RPMI7951 (cell line): ENCODE data around the gene CUEDC1. TPM values are rescaled to one million over a fixed set of nuclear protein-coding genes. Genes with fewer than 3 reads are reported as not detected.
A peak's percentile ranks its signal among the peaks of the same experiment; 100 is the strongest.

Experiments
- DNase-seq: peaks from one replicate; pipeline ENCODE4 v3.0.0-alpha.2; 2012; ENCODE audit warnings: low read depth
- total RNA-seq: library from RNA; depleted of rRNA; stranded (reverse); fragments of >200 nt; shearing (Covaris generic); gene quantifications from 2 replicates; pipeline ENCODE4 v1.2.3, GENCODE V29; 2014

Gene CUEDC1
- total RNA-seq, 1 experiment from 2014 or later: 6.6 TPM

DNA sequence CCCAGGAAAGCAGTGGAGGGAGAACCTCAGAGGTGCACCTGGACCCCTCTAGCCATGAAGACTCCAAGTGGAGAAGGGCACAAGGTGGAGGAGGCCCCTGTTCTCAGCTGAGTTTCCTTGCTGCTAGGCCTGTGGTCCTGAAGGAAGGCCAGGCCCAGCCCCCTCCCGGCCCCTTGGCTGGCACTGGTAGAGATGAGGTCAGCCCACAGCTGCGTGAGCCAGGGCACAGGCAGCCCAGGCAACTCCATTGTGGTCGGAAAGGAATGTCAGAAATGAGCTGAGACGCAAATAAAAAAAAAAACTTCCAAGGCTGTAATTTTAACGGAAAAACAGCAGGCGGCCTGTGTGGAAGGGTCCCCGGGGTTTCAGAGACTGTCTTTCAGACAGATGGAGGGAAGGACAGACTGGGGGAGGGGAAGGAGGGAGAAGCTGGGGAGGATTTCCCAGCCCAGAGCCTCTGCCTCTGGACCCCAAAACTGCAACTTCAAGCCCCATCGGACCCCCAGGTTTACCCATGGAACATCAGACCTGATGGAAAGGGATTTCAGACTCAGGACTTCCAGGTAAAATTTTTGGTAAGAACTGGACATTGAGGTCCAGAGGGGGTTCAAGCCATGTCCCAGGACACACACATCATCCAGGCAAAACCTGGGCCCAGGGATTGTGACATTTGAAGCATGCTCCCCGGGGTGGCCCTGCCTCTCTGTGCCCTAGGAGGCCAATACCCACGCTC, 79.8 kb downstream of the CUEDC1 start:
- DNase-seq: peak; percentile 97

GRCh38 chr17:57874434-57875289, 80.5 kb downstream of the CUEDC1 start:
- DNase-seq: peak; percentile 97

- no peak for DNase-seq
Measured at GRCh38 chr17:57874058-57874419, 81.2 kb downstream of the CUEDC1 start.

GRCh38 chr17:57873261-57874057, 81.8 kb downstream of the CUEDC1 start:
- no peak for DNase-seq

GRCh38 chr17:57872536-57872935, 82.7 kb downstream of the CUEDC1 start:
- no peak for DNase-seq

GRCh38 chr17:57871863-57872262, 83.3 kb downstream of the CUEDC1 start:
- no peak for DNase-seq

DNA sequence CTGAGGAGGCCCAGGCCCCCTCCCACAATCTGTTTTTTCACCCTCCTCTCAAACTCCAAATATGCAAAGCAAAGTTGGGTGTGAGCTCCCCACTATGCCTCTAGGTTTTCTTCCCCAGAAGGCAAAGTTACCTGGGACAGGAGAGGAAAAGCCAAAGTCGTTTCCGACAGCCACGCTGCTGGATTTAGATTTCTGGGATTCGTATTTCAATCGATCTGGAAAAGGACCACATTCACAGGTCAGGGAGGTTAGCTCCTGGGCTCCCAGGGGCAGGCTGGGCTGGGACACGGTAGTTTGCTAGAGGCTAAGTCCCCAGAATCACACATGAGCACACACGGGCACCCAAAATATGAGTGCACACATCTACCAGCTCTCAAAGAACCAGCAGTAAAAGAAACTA, 84.1 kb downstream of the CUEDC1 start:
- DNase-seq: no peak

GRCh38 chr17:57870283-57870635, 85.0 kb downstream of the CUEDC1 start:
- peak; percentile 51 for DNase-seq

DNA sequence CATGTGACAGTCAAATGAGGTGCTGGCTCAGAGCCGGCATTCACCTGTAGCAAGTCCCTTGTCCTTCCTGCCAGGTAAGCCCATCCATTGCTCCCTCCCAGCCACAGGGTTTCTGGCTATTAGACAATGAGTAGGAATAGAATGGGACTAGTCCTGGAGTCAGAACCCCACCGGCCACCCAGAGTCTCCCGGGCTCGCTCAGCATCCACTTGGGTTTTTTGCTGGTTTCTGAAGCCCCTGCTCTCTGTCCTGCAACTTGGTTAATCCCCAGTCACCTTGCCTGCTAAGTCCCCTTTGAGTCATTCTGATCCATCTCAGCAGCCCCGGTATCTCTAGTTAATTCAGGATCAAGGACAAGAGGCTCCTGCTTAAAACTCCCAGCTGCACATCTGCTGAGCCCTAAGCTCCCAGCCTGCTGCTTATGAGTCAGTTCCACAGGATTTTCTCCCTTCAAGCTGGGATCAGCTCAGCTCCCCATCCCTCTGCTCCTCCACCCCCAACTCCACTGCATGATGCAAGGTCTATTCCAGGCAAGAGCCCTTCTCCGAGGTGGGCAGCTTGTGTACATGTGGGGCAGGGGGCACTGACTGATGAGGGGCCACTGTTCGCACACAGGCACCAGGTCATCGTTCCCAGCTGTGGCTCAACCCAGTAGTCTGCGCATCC, 85.5 kb downstream of the CUEDC1 start:
- peak; percentile 90 for DNase-seq

GRCh38 chr17:57868910-57869616, 86.1 kb downstream of the CUEDC1 start:
- DNase-seq: no peak

DNA sequence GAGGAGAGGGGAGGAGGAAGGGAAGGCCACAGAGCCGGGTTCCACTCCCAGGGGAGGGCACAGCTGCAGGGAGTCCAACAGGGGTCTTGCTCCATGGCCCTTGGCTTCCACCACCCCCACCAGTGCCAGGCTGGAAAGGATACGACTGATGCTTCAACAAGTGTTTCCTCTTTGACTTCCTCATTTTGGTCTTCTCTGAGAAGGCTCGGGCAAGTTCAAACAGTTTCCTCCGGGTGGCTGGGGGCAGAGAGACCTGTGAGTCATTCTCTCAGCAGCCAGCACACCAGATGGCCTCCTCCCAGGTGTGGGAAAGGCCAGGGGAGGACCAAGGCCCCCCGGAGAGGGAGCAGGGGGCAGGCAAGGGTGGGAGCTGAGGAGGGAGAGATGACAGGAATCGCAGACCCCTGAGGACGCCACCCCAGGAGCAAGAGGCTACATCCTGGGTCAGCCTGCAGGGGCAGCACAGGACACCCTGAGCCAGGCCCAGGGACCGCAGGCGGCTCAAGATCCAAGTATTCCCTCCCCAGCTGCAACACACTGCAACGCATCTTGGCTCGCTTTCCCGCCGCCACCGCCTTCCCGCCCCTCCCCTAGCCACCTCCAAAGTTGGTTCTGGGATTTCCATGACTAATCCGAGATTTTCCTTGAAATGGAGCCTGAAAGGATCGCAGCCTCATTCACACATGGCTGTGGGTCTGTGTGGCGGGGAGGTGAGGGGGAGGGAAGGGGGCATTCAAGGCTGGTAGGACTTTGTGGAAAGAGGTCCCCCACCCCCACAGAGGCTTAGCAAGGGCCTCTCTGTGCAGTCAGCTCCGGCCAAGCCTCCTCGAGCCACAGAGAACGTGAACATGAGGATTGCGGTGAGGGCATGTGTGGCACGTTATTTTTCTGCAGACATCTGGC, 87.0 kb downstream of the CUEDC1 start:
- peak; percentile 96 for DNase-seq

DNA sequence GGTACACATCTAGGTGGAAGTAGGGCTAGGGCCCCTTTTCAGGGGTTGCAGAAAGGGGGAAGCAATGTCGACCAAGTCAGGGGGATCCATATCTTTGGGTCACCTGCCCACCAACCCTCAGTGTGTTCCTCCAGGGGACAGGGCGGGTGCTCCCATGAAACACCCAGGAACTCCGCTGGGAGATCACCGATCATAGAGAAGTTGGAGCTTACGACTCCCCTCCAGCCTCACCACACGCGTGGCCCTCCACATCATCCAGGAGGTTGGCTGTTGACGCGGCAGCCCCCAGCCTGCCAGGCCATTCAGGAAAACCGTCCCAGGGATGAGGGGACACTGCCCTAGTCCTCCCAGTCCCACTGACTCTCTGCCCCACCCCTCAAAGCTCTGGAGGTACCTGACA, 88.1 kb downstream of the CUEDC1 start:
- DNase-seq: no peak

GRCh38 chr17:57866723-57867122, 88.5 kb downstream of the CUEDC1 start:
- DNase-seq: no peak

GRCh38 chr17:57866319-57866718, 88.9 kb downstream of the CUEDC1 start:
- DNase-seq: no peak

GRCh38 chr17:57864273-57864672, 90.9 kb downstream of the CUEDC1 start:
- no peak for DNase-seq

DNA sequence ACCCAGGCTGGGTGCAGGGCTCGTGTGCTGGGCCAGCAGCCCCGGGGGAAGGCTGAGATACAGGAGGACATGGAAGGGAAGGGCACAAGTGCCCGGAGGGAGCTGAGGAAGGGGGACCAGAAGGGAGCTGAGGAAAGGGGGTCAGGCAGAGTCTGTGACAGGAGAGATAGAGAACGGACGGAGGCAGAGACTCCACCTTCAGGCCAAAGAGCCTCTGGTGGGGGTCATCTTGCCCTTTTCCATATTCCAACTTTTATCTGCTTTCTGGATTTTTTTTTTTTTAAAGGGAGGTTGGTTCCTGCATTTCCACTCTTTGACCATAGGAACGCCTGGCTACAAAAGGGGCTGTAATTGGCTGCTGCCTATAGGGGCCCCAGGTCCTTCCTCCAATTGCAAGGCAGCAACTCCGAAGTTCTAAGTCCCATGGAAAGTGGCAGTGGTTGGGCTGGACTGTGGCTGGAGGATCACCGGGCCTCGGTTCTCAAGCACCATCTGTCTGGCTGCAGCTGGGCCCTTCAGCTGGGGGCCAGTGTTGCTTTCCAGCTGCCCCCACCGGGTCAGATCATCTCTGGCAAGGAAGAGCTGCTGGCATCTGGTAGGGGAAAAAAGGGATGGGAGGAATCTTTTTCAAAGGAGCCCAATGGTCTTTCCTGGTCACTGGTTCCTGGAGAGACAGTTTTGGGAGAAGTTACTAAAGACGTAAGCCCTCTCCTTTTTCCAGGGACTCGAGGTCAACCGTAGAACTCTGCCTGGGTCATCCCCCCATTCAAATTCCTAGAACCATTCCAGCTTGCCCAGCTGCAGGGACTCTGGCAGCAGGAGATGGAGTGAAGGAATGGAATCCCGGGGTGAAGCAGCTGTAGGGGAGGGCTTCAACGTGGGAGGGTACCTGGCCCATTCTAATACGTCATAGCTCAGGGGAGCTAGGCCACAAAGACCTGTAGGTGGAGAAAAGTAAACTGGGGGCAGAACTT, 92.2 kb downstream of the CUEDC1 start:
- DNase-seq: no peak

DNA sequence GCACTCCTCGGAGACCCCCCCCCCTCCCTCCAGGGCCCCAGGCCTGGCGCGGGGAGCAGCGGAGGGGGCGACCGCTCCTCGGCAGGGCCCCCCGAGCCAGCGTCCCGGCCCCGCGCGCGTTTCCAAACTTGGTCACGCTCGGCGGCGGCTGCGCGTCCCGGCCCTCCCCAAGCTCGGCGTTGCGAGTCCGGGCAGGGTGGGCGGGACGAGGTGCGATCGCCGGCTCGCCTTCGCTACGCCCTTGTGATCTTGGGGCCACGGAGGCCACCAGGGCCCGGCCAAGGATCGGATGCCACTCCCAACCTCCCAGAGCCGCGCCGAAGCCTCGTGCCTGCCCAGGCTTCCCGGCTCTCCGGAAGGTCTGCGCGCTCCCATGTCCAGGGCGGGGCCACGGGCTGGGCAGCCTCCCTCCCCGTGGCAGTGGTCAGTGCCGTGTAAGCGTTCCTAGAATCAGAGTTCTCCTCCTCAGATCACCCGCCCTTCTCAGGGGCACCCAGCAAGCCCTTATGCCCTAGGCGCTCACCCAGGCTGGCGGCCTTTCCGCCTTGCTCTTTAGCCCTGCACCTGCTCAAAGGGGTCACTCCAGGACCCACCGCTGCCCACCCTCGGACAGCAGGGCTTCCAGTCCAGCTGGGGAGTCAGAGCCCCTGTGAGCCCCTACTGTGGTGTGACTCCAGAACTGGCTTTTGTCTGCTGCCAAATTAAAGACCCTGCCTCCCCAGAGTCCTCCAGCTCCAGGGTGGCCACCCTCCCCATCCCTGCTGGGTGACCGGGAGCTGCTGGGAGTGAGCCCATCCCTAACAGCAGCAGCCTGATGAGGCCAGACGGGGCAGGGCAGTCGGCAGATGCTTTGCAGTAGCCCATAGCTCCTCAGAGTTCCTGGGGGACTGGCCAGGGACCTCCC, 93.2 kb downstream of the CUEDC1 start:
- DNase-seq: peak; percentile 80
